MM.1S (cell line): Measurements from ENCODE around the gene CHCHD6.

Experiments
- DNase-seq: peaks from one replicate; pipeline ENCODE4 v3.0.0-alpha.2; 2015
- H2AFZ ChIP-seq: fragments of 300-600 bp; sonication (generic); 2 replicates; pipeline ENCODE4 v1.6.0; 2016; ENCODE audit warnings: antibody characterized with exemption, low read length
- H3F3A ChIP-seq: fragments of 300-600 bp; sonication (generic); 2 replicates; pipeline ENCODE4 v1.6.1; 2016; ENCODE audit warnings: mild to moderate bottlenecking, antibody characterized with exemption, low read length, moderate library complexity, mixed read lengths; ENCODE audit not compliant: insufficient read depth
- H3K27ac ChIP-seq: fragments of 300-600 bp; sonication (generic); 2 replicates; pipeline ENCODE4 v1.5.1; 2016; ENCODE audit warnings: mild to moderate bottlenecking, low read length
- H3K27me3 ChIP-seq: fragments of 300-600 bp; sonication (generic); replicated peaks from 2 replicates; pipeline ENCODE4 v1.6.0; 2016; ENCODE audit warnings: low read length; ENCODE audit not compliant: insufficient read depth
- H3K36me3 ChIP-seq: fragments of 300-600 bp; sonication (generic); replicated peaks from 2 replicates; pipeline ENCODE4 v1.6.1; 2016; ENCODE audit warnings: mild to moderate bottlenecking, low read length, mixed read lengths; ENCODE audit not compliant: insufficient read depth
- H3K4me1 ChIP-seq: fragments of 300-600 bp; sonication (generic); 2 replicates; pipeline ENCODE4 v1.6.1; 2016; ENCODE audit warnings: low read length, mixed read lengths
- H3K4me2 ChIP-seq: fragments of 300-600 bp; sonication (generic); 2 replicates; pipeline ENCODE4 v1.6.0; 2016; ENCODE audit warnings: low read depth, low read length
- H3K4me3 ChIP-seq: fragments of 300-600 bp; sonication (generic); 2 replicates; pipeline ENCODE4 v1.5.1; 2016; ENCODE audit warnings: low read length, mixed read lengths
- H3K79me2 ChIP-seq: fragments of 300-600 bp; sonication (generic); 2 replicates; pipeline ENCODE4 v1.6.1; 2016; ENCODE audit warnings: mixed run types, low read length, mixed read lengths
- H3K9ac ChIP-seq: fragments of 300-600 bp; sonication (generic); 2 replicates; pipeline ENCODE4 v1.6.1; 2016; ENCODE audit warnings: low read length, mixed read lengths
- H3K9me2 ChIP-seq: fragments of 300-600 bp; sonication (generic); replicated peaks from 2 replicates; pipeline ENCODE4 v1.6.1; 2016; ENCODE audit warnings: mild to moderate bottlenecking, low read length, mixed read lengths; ENCODE audit not compliant: insufficient read depth
- H3K9me3 ChIP-seq: fragments of 300-600 bp; sonication (generic); replicated peaks from 2 replicates; pipeline ENCODE4 v1.6.1; 2016; ENCODE audit warnings: mild to moderate bottlenecking, low read length, mixed read lengths; ENCODE audit not compliant: insufficient read depth
- H4K20me1 ChIP-seq: fragments of 300-600 bp; sonication (generic); 2 replicates; pipeline ENCODE4 v1.6.1; 2016; ENCODE audit warnings: mild to moderate bottlenecking, low read length, moderate library complexity, mixed read lengths; ENCODE audit not compliant: insufficient read depth
- EZH2 ChIP-seq: fragments of 300-600 bp; sonication (generic); optimal IDR thresholded peaks from 2 replicates; pipeline ENCODE3; 2017; ENCODE audit warnings: low read depth, mild to moderate bottlenecking, antibody characterized with exemption, low read length, mixed read lengths
- EZH2phosphoT487 ChIP-seq: fragments of 300-600 bp; sonication (generic); IDR thresholded peaks from 2 replicates; pipeline ENCODE4 v1.6.1; 2018; ENCODE audit warnings: antibody characterized with exemption, low read length
- TF ChIP-seq, protein P1 (sequence below): fragments of 300-600 bp; sonication (generic); IDR thresholded peaks from 2 replicates; pipeline ENCODE4 v1.5.1; 2016; ENCODE audit warnings: antibody characterized with exemption, low read length, mixed read lengths

Gene CHCHD6

DNA sequence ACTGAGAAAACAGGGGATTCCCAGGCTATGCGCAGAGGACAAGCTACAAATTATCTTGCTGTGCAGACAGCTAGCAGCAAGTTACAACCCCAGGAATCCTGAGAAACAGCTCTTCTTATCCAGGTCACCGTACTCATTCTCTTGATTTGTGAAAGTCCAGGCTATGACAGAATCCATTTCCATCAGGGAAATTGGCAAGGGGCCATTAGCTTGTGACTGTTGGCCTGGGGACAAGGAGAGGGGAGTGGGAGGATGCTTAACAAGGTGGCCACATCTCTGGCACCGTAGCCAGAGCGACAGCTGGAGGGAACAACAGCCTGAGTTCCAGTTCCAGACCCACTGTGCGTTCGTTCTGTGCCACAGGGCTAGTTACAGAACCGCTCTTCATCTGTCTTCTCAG lies 233.9 kb downstream of the CHCHD6 start:
- no peaks in the 10 kb centered on the region for H3K79me2 ChIP-seq
- H3K36me3 ChIP-seq: no peaks in the 10 kb centered on the region
- H2AFZ ChIP-seq: no peak overlapping the region
- H3K9me3 ChIP-seq: no peaks in the 10 kb centered on the region
- no peak for DNase-seq
- H3K9ac ChIP-seq: no peak overlapping the region
- TF ChIP-seq EZH2phosphoT487: no peak
- TF ChIP-seq, protein P1, sequence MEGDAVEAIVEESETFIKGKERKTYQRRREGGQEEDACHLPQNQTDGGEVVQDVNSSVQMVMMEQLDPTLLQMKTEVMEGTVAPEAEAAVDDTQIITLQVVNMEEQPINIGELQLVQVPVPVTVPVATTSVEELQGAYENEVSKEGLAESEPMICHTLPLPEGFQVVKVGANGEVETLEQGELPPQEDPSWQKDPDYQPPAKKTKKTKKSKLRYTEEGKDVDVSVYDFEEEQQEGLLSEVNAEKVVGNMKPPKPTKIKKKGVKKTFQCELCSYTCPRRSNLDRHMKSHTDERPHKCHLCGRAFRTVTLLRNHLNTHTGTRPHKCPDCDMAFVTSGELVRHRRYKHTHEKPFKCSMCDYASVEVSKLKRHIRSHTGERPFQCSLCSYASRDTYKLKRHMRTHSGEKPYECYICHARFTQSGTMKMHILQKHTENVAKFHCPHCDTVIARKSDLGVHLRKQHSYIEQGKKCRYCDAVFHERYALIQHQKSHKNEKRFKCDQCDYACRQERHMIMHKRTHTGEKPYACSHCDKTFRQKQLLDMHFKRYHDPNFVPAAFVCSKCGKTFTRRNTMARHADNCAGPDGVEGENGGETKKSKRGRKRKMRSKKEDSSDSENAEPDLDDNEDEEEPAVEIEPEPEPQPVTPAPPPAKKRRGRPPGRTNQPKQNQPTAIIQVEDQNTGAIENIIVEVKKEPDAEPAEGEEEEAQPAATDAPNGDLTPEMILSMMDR: no peak
- TF ChIP-seq EZH2: no peak
- no peak overlapping the region for H3K4me2 ChIP-seq
- H3K4me1 ChIP-seq: no peaks in the 10 kb centered on the region
- no peak overlapping the region for H3K4me3 ChIP-seq
- no peaks in the 10 kb centered on the region for H4K20me1 ChIP-seq
- no peaks in the 10 kb centered on the region for H3K9me2 ChIP-seq
- no peaks in the 10 kb centered on the region for H3K27me3 ChIP-seq
- no peaks in the 10 kb centered on the region for H3F3A ChIP-seq
- H3K27ac ChIP-seq: no peak overlapping the region

DNA sequence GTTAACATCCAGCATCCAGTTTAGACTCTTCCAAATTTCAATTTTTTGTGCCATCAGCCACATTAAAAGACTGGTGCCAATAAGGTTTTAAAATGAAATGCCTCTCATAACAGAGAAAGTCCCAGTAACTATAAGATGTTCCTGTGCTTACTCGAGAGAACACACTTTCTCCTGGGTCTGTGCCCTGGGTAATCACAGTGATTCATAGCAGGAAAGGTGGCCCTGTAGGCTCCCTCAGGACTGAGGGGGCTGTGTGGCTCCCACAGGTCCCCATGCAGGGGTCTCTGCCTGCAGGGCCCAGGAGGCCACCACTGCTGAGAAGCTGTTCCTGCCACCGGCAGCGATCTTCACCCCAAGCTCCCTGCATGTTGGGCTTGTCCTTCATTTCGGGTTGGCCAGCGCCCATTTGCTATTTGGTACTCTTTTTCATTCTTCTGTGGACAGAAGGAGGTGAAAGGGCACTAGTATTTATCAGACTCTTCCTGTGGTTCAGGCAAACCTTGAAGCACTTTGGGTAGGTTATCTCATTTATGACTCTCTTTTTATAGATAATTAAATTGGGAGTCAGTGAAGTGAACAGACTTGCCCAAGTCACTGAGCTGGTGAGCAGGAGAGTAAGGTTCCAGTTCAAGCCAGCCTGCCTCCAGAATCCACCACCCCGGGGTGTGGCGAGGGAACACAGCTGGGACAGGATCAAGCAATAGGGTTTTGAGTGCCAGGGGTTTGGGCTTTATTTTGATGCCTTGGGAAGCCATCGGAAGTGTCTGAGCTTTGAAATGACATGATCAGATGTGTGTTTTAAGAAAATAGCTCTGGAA lies 234.7 kb downstream of the CHCHD6 start:
- TF ChIP-seq EZH2phosphoT487 (no peak), EZH2 (no peak)
- TF ChIP-seq, protein P1: no peak
- no peak for DNase-seq
- Histone ChIP-seq H3K9ac (no peak overlapping the region), H2AFZ (no peak overlapping the region), H3K4me1 (no peaks in the 10 kb centered on the region; the same call in 1 of the 2 replicates), H4K20me1 (no peaks in the 10 kb centered on the region), H3K4me3 (no peak overlapping the region), H3K4me2 (no peak overlapping the region), H3K9me2 (no peaks in the 10 kb centered on the region), H3K79me2 (no peaks in the 10 kb centered on the region), H3K27ac (no peak overlapping the region), H3F3A (no peaks in the 10 kb centered on the region), H3K27me3 (no peaks in the 10 kb centered on the region), H3K9me3 (no peaks in the 10 kb centered on the region), H3K36me3 (no peaks in the 10 kb centered on the region)

DNA sequence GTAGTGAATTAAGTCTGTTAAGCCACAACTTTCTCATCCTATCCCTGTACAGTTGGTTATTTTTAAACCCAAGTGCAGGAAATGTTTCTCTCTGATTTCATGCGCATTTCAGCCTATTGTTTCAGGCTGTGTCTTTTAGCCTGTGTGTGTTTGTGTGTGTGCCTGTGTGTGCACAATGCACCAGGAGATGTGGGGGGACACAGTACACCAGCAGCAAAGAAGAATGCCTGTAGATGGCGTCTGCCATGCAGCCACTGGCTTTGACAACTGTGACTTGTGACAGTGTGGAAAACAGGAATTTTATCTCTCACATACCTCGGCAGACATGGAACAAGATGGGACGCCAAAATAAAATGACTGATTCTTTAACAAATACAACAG lies 235.3 kb downstream of the CHCHD6 start:
- no peak for DNase-seq
- H3K4me2 ChIP-seq: no peak overlapping the region
- H3K9me2 ChIP-seq: no peaks in the 10 kb centered on the region

More for the DNA sequence above, 235.3 kb downstream of the CHCHD6 start:
- Histone ChIP-seq H3K4me1 (peaks cover 4% of the 10 kb centered on the region), H3K27ac (no peak overlapping the region), H3K79me2 (no peaks in the 10 kb centered on the region), H3K36me3 (no peaks in the 10 kb centered on the region), H3K27me3 (no peaks in the 10 kb centered on the region), H2AFZ (no peak overlapping the region), H3K4me3 (no peak overlapping the region), H3F3A (no peaks in the 10 kb centered on the region), H3K9ac (no peak overlapping the region), H3K9me3 (no peaks in the 10 kb centered on the region), H4K20me1 (no peaks in the 10 kb centered on the region)
- no peak for TF ChIP-seq EZH2
- TF ChIP-seq EZH2phosphoT487: no peak
- TF ChIP-seq, protein P1: no peak
